GM19043 (cell line): Measurements from ENCODE around the gene DNAJB6.

Experiments
- ATAC-seq: cut with Tn5 transposase; IDR thresholded peaks from one replicate; pipeline ENCODE4 v1.9.1; 2021; ENCODE audit warnings: low read depth; ENCODE audit not compliant: unreplicated experiment

Gene DNAJB6

GRCh38 chr7:157461573-157462418 is 125.0 kb downstream of the DNAJB6 start:
- no peak for ATAC-seq

- no peak for ATAC-seq
These were observed 125.6 kb downstream of the DNAJB6 start for GRCh38 chr7:157462419-157462771.

GRCh38 chr7:157462840-157463239 is 126.0 kb downstream of the DNAJB6 start:
- no peak for ATAC-seq

- no peak for ATAC-seq
These were observed 126.4 kb downstream of the DNAJB6 start for GRCh38 chr7:157463245-157463644.

GRCh38 chr7:157464111-157464970 is 127.5 kb downstream of the DNAJB6 start:
- no peak for ATAC-seq

GRCh38 chr7:157464971-157465886 is 128.4 kb downstream of the DNAJB6 start:
- ATAC-seq: no peak

GRCh38 chr7:157465891-157466866 is 129.4 kb downstream of the DNAJB6 start:
- ATAC-seq: no peak

- no peak for ATAC-seq
These were observed 130.1 kb downstream of the DNAJB6 start for GRCh38 chr7:157466867-157467261.
